Endothelial cell of umbilical vein (primary cell): ENCODE data around the gene ARID3B. TPM values are rescaled to one million over a fixed set of nuclear protein-coding genes. Genes with fewer than 3 reads are reported as not detected.

Source experiments
- BruUV-seq: library from RNA; stranded (reverse); fragments of 400-500 nt; replicated peaks from 2 replicates; lab custom pipeline; 2021; lab: Mats Ljungman, UMichigan
- CTCF ChIA-PET: fragments of 300-600, 350-600 bp; sonication (Branson Sonifier 250); formaldehyde crosslinking; loops from one replicate; lab custom pipeline; 2021; ENCODE audit warnings: antibody characterized with exemption, inconsistent platforms; lab: Charles Lee
- POLR2A ChIA-PET: fragments of 300-600, 350-600 bp; sonication (Branson Sonifier 250); formaldehyde crosslinking; loops from one replicate; lab custom pipeline; 2021; ENCODE audit warnings: antibody characterized with exemption, inconsistent platforms; lab: Charles Lee
- DNase-seq: peaks from one replicate; pipeline ENCODE4 v3.0.0-alpha.2; 2011; ENCODE audit warnings: low read depth, low spot score
- FAIRE-seq: peaks from 2 replicates; lab custom pipeline; 2011; peaks lifted over from hg19 to GRCh38; lab: Jason Lieb, UNC
- H2AFZ ChIP-seq: 2 replicates; pipeline ENCODE4 v1.6.0; 2012; ENCODE audit warnings: low read depth, low read length, control low read depth, inconsistent platforms
- H3K27ac ChIP-seq: 2 replicates; pipeline ENCODE4 v1.5.1; 2011; ENCODE audit warnings: low read depth, mild to moderate bottlenecking, control low read depth, low read length, moderate library complexity; ENCODE audit not compliant: insufficient read depth
- H3K27me3 ChIP-seq, 2 experiments: 2 replicates each; pipeline versions ENCODE4 v1.6.0 to v1.6.1; 2011; ENCODE audit warnings: low read length in 2 of 2, mixed read lengths in 1 of 2; ENCODE audit not compliant: control insufficient read depth in 2 of 2, insufficient read depth in 2 of 2
- H3K36me3 ChIP-seq, 2 experiments: 2 replicates in 1 of 2; 3 replicates in 1 of 2; pipeline ENCODE4 v1.5.1; 2011; ENCODE audit warnings: low read length in 2 of 2, mild to moderate bottlenecking in 1 of 2, moderate library complexity in 1 of 2; ENCODE audit not compliant: control insufficient read depth in 2 of 2, insufficient read depth in 2 of 2; ENCODE audit errors: extremely low read depth in 1 of 2
- H3K4me1 ChIP-seq: 3 replicates; pipeline ENCODE4 v1.5.1; 2011; ENCODE audit warnings: mild to moderate bottlenecking, low read length; ENCODE audit not compliant: control insufficient read depth, insufficient read depth; ENCODE audit errors: extremely low read depth
- H3K4me2 ChIP-seq: 2 replicates; pipeline ENCODE4 v1.6.1; 2011; ENCODE audit warnings: low read length, control low read depth, mixed read lengths; ENCODE audit not compliant: insufficient read depth
- H3K4me3 ChIP-seq, 3 experiments: fragments of 200-600 bp in 1 of 3; sonication (generic), shearing (Covaris generic) in 1 of 3; replicated peaks in 1 of 3; 2 replicates each; pipeline ENCODE4 v1.5.1; 2011 to 2016; ENCODE audit warnings: control low read depth in 3 of 3, low read length in 3 of 3, mild to moderate bottlenecking in 2 of 3, inconsistent platforms in 1 of 3, low read depth in 1 of 3, moderate library complexity in 1 of 3; ENCODE audit not compliant: insufficient read depth in 1 of 3
- H3K79me2 ChIP-seq: 2 replicates; pipeline ENCODE4 v1.6.0; 2012; ENCODE audit warnings: low read length, inconsistent platforms; ENCODE audit not compliant: control insufficient read depth, insufficient read depth
- H3K9ac ChIP-seq: replicated peaks from 2 replicates; pipeline ENCODE3; 2011; ENCODE audit warnings: low read length, control low read depth; ENCODE audit not compliant: insufficient read depth; ENCODE audit errors: extremely low read depth
- H3K9me1 ChIP-seq: replicated peaks from 3 replicates; pipeline ENCODE4 v1.6.0; 2011; ENCODE audit warnings: mild to moderate bottlenecking, low read length; ENCODE audit not compliant: control insufficient read depth, insufficient read depth; ENCODE audit errors: extremely low read depth
- H3K9me3 ChIP-seq: replicated peaks from 2 replicates; pipeline ENCODE4 v1.5.1; 2012; ENCODE audit warnings: low read length, inconsistent platforms; ENCODE audit not compliant: control insufficient read depth, insufficient read depth
- H4K20me1 ChIP-seq: replicated peaks from 2 replicates; pipeline ENCODE3; 2011; ENCODE audit warnings: mild to moderate bottlenecking, low read length; ENCODE audit not compliant: control insufficient read depth, insufficient read depth; ENCODE audit errors: extremely low read depth
- CTCF ChIP-seq, 2 donors: IDR thresholded peaks; 1 replicate in 1 of 2; 2 replicates in 1 of 2; pipeline ENCODE4 v1.5.1; 2011; ENCODE audit warnings: low read length in 2 of 2, mild to moderate bottlenecking in 2 of 2, moderate library complexity in 2 of 2, control low read depth in 1 of 2, inconsistent platforms in 1 of 2, low read depth in 1 of 2; ENCODE audit not compliant: insufficient read depth in 1 of 2; ENCODE audit errors: extremely low read depth in 1 of 2
- EZH2 ChIP-seq: IDR thresholded peaks from 2 replicates; pipeline ENCODE4 v1.6.1; 2012; ENCODE audit warnings: borderline replicate concordance, low read depth, mild to moderate bottlenecking, moderate library complexity, low read length, inconsistent platforms; ENCODE audit not compliant: severe bottlenecking
- FOS ChIP-seq: IDR thresholded peaks from 2 replicates; pipeline ENCODE4 v1.6.1; 2011; ENCODE audit warnings: mild to moderate bottlenecking, low read length, moderate library complexity, borderline replicate concordance; ENCODE audit not compliant: insufficient read depth
- GATA2 ChIP-seq: IDR thresholded peaks from 2 replicates; pipeline ENCODE4 v1.7.0; 2011; ENCODE audit warnings: low read depth, mild to moderate bottlenecking, moderate library complexity, mixed read lengths, low read length; ENCODE audit not compliant: insufficient read length, insufficient read depth
- JUN ChIP-seq: IDR thresholded peaks from 2 replicates; pipeline ENCODE4 v1.6.1; 2011; ENCODE audit warnings: borderline replicate concordance, low read depth; ENCODE audit not compliant: insufficient read length, insufficient read depth
- MYC ChIP-seq: IDR thresholded peaks from one replicate; pipeline ENCODE4 v1.6.1; 2011; ENCODE audit warnings: mild to moderate bottlenecking, low read depth, low read length
- POLR2A ChIP-seq: IDR thresholded peaks from 2 replicates; pipeline ENCODE4 v1.6.1; 2012; ENCODE audit warnings: low read depth, mild to moderate bottlenecking, control low read depth, low read length
- POLR2AphosphoS5 ChIP-seq: IDR thresholded peaks from 2 replicates; pipeline ENCODE4 v1.6.1; 2012; ENCODE audit warnings: low read depth, mild to moderate bottlenecking, control low read depth, low read length, moderate library complexity; ENCODE audit not compliant: insufficient read depth
- dilution Hi-C: fragments of 300-500 bp; cut with MboI; formaldehyde crosslinking; loops from one replicate; pipeline ENCODE4 v1.15.0; 2019; ENCODE audit warnings: low sequenced_read_pairs; ENCODE audit not compliant: extremely low pct_ligation_motif_present
- intact Hi-C: fragments of 100-400 bp; cut with micrococcal nuclease; formaldehyde crosslinking; loops from one replicate; pipeline ENCODE4 v1.10.0; 2022
- polyA plus RNA-seq, 4 experiments: library from polyadenylated mRNA; depleted of rRNA in 3 of 4; stranded (reverse) in 3 of 4; unstranded in 1 of 4; fragments of >200 nt; gene quantifications; 2 replicates each; pipeline versions ENCODE4 v1.2.1 to v1.2.3, GENCODE V29; 2011 to 2012; ENCODE audit warnings: missing spikeins in 1 of 4
- total RNA-seq: library from RNA; stranded (reverse); gene quantifications from 2 replicates; pipeline ENCODE4 v1.2.3, GENCODE V29; 2021
- TF ChIP-seq, protein P1 (sequence below): IDR thresholded peaks from 2 replicates; pipeline ENCODE4 v1.6.1; 2011; ENCODE audit not compliant: insufficient read depth, insufficient read length

Gene ARID3B
- total and polyA plus RNA-seq, 2 donors (not counting 3 experiments of a cell fraction or from before 2014, with no cell fraction given) = 6.2 to 10.0 TPM

DNA sequence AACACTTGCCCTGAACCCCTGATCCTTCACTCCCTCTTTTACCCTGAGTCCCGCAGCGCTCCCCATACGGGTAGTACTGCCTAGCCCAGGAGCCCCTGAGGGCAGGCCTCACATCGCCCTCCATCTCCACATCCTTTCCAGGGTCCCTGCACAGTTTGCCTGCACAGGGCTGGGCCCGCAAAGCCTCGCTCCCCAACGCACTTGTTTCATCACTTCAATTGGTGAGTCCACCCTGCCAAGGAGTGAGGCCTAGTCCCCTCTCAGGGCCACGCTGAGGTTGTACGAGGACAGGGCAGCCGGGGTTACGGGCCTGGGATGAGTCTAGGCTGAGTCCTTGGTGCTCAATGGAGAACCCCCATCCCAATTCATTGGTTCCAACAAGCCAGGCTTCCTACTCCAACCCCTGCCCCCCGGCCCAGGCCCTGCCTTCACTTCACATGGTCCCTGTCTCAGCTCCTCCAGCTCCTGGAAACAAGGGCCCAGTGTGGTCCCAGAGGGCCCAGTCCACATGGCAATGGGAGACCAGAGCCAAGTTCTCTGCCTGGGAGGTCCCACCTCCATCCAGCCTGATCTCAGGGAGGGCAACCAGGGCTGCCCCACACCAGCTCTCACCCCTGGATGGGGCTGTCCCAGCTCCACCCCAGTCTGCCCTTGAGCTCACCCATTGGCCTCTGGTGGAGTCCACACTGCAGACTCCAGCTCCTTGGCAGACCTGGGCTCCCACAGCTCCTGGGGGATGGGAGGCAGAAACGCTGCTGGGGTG lies 62.2 kb downstream of the ARID3B start:
- POLR2A ChIA-PET = no interaction called here
- intact Hi-C loops = no loop called here
- no TSS peak for BruUV-seq

More for the DNA sequence above, 62.2 kb downstream of the ARID3B start:
- Histone ChIP-seq H4K20me1 (no peaks in the 10 kb centered on the region), H3K36me3 (no peaks in the 10 kb centered on the region), H3K79me2 (no peaks in the 10 kb centered on the region), H3K27ac (no peak overlapping the region), H2AFZ (no peak overlapping the region), H3K9me1 (no peaks in the 10 kb centered on the region), H3K4me2 (no peak overlapping the region), H3K4me1 (peaks cover 9% of the 10 kb centered on the region), H3K27me3 (no peaks in the 10 kb centered on the region), H3K9me3 (no peaks in the 10 kb centered on the region), H3K9ac (no peak overlapping the region), H3K4me3 (no peak overlapping the region)
- CTCF ChIA-PET = interaction anchor here (0.6 to 1.5 kb wide), 4 partner anchors 10 to 221 kb away, joined by 3 to 4 read pairs (median 4); no protein-coding TSS in a partner anchor
- TF ChIP-seq EZH2 = no peak
- no peak for TF ChIP-seq JUN
- no peak for TF ChIP-seq POLR2AphosphoS5
- TF ChIP-seq MYC = no peak
- no peak for TF ChIP-seq CTCF (IDR thresholded peaks at IDR 0.05; ENCODE audit: extremely low read depth in 1 of 2, insufficient read depth in 1 of 2, low read depth in 1 of 2, low read length in 2 of 2)
- no peak for TF ChIP-seq FOS
- no peak for TF ChIP-seq GATA2
- TF ChIP-seq POLR2A = no peak
- TF ChIP-seq, protein P1, sequence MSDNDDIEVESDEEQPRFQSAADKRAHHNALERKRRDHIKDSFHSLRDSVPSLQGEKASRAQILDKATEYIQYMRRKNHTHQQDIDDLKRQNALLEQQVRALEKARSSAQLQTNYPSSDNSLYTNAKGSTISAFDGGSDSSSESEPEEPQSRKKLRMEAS = no peak
- DNase-seq = no peak
- FAIRE-seq = no peak
- dilution Hi-C loops = no loop called here
